Smooth muscle cell (in vitro differentiated cells): ENCODE data around the gene CPEB3. TPM values are rescaled to one million over a fixed set of nuclear protein-coding genes. Genes with fewer than 3 reads are reported as not detected.
A peak's percentile ranks its signal among the peaks of the same experiment; 100 is the strongest.

Experiments used
- DNase-seq: peaks from one replicate; lab custom pipeline; 2025; ENCODE audit not compliant: unreplicated experiment; lab: John Stamatoyannopoulos, UW
- H2AFZ ChIP-seq: fragments of 200-600 bp; sonication (generic); 2 replicates; pipeline ENCODE4 v1.6.0; 2016; ENCODE audit warnings: antibody characterized with exemption, low read depth, mild to moderate bottlenecking
- H3F3A ChIP-seq: fragments of 200-600 bp; sonication (generic); 2 replicates; pipeline ENCODE4 v1.6.0; 2017; ENCODE audit warnings: antibody characterized with exemption, low read depth
- H3K27ac ChIP-seq: fragments of 200-600 bp; sonication (generic); 2 replicates; pipeline ENCODE4 v1.5.1; 2016; ENCODE audit warnings: low read depth, mild to moderate bottlenecking
- H3K27me3 ChIP-seq: fragments of 200-600 bp; sonication (generic); 2 replicates; pipeline ENCODE4 v1.6.1; 2016; ENCODE audit warnings: low read depth, mild to moderate bottlenecking
- H3K36me3 ChIP-seq: fragments of 200-600 bp; sonication (generic); 2 replicates; pipeline ENCODE4 v1.5.1; 2016; ENCODE audit warnings: low read depth
- H3K4me1 ChIP-seq: fragments of 200-600 bp; sonication (generic); 2 replicates; pipeline ENCODE4 v1.5.1; 2016; ENCODE audit warnings: low read depth
- H3K4me2 ChIP-seq: fragments of 200-600 bp; sonication (generic); 2 replicates; pipeline ENCODE4 v1.6.0; 2016; ENCODE audit warnings: mild to moderate bottlenecking
- H3K4me3 ChIP-seq: fragments of 200-600 bp; sonication (generic); 2 replicates; pipeline ENCODE4 v1.5.1; 2016; ENCODE audit warnings: mild to moderate bottlenecking
- H3K79me2 ChIP-seq: fragments of 200-600 bp; sonication (generic); 2 replicates; pipeline ENCODE4 v1.6.0; 2016; ENCODE audit warnings: low read depth, mild to moderate bottlenecking
- H3K9ac ChIP-seq: fragments of 200-600 bp; sonication (generic); 2 replicates; pipeline ENCODE4 v1.6.0; 2016; ENCODE audit warnings: low read depth
- H3K9me3 ChIP-seq: fragments of 200-600 bp; sonication (generic); replicated peaks from 2 replicates; pipeline ENCODE4 v1.5.1; 2016; ENCODE audit warnings: low read depth
- H4K20me1 ChIP-seq: fragments of 200-600 bp; sonication (generic); 2 replicates; pipeline ENCODE4 v1.6.0; 2016; ENCODE audit warnings: low read depth
- WGBS: methylation state at CpG from one replicate; pipeline ENCODE4 v1.1.7; 2016; ENCODE audit warnings: low lambda C conversion rate; 5-methylcytosine and 5-hydroxymethylcytosine counted together
- polyA plus RNA-seq: library from polyadenylated mRNA; unstranded; fragments of >200 nt; fragmentation: Nextera tagmentation; extraction: Ambion mirVana; gene quantifications from 2 replicates; pipeline ENCODE4 v1.2.1, GENCODE V29; 2016
- total RNA-seq: library from RNA; depleted of rRNA; stranded (reverse); fragments of >200 nt; gene quantifications from 2 replicates; pipeline ENCODE4 v1.2.3, GENCODE V29; 2014
- TF ChIP-seq, protein P1 (sequence below): fragments of 200-600 bp; sonication (generic); IDR thresholded peaks from 2 replicates; pipeline ENCODE4 v1.5.1; 2017; ENCODE audit warnings: borderline replicate concordance, mild to moderate bottlenecking, antibody characterized with exemption; ENCODE audit not compliant: insufficient read depth, poor library complexity, severe bottlenecking

The CPEB3 gene
- total and polyA plus RNA-seq, 2 experiments from 2014 or later: 0.67 to 1.1 TPM

DNA sequence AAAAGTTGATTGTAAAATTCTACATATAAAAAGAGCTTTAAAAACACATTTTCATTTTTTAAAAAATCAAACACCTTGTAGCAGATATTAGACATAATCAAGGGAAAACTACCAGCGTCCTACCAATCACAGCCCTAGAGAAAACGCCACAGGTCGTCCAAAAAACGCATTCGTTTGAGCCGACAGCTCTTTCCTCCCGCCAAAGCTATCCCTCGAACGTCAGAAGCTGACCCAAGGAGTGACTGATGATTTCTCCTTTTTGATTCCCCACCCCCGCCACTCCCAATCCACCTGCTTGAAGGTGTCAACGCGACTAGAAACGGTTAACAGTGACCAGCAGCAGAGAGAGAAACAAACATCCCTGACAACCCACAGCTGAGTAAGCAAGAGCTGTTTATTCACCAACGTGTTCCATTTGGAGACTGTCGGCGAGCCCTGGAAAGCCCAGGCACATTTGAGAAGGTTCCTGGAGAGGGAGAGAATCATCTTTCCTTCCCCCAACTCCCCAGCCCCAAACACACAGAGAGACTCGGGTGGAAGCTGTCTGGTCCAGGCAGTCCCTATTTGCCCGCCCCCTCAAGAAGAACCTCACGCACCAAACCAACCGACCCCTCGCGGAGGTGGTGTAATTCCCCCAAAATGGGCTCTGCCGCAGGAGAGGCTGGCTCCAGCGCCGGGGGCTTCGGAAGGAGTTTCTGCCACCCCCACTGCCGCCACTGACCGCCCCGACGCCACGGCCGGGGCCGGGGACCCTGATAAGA, 622 bp downstream of the CPEB3 start:
- Histone ChIP-seq H2AFZ (peak overlapping the region; percentile 84), H3K4me2 (peak overlapping the region; percentile 81), H3K4me3 (peak overlapping the region; percentile 86), H3K4me1 (peaks cover 10% of the 10 kb centered on the region), H4K20me1 (peaks cover 34% of the 10 kb centered on the region), H3K79me2 (peaks cover 46% of the 10 kb centered on the region), H3K27me3 (no peaks in the 10 kb centered on the region), H3K9ac (peak overlapping the region; percentile 97), H3K9me3 (no peaks in the 10 kb centered on the region), H3K27ac (peak overlapping the region; percentile 69), H3F3A (no peaks in the 10 kb centered on the region), H3K36me3 (no peaks in the 10 kb centered on the region)
- DNase-seq: no peak
- WGBS: 2% methylated on average over 33 of the region's 33 CpGs
- TF ChIP-seq, protein P1, sequence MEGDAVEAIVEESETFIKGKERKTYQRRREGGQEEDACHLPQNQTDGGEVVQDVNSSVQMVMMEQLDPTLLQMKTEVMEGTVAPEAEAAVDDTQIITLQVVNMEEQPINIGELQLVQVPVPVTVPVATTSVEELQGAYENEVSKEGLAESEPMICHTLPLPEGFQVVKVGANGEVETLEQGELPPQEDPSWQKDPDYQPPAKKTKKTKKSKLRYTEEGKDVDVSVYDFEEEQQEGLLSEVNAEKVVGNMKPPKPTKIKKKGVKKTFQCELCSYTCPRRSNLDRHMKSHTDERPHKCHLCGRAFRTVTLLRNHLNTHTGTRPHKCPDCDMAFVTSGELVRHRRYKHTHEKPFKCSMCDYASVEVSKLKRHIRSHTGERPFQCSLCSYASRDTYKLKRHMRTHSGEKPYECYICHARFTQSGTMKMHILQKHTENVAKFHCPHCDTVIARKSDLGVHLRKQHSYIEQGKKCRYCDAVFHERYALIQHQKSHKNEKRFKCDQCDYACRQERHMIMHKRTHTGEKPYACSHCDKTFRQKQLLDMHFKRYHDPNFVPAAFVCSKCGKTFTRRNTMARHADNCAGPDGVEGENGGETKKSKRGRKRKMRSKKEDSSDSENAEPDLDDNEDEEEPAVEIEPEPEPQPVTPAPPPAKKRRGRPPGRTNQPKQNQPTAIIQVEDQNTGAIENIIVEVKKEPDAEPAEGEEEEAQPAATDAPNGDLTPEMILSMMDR: no peak

DNA sequence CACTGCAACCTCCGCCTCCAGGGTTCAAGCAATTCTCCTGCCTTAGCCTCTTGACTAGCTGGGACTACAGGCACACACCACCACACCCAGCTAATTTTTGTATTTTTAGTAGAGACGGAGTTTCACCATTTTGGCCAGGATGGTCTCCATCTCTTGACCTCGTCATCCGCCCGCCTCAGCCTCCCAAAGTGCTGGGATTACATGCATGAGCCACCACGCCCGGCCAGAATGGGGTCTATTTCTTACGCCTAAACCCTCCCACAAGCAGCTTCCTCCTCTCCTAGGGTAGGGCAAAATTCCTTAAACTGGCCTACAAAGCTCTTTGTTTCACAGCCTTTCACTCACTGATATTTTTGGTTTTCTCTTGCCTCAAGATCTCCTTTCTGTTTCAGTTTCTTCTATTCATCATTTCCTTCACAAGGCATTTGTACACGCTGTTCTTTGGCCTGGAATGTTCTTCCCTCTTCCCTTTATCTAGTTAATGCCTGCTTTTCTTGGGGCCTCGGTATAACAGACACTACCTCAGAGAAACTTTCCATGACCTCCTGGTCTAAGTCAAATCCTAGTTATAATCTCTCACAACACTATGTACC, 6.7 kb downstream of the CPEB3 start:
- Histone ChIP-seq H4K20me1 (no peaks in the 10 kb centered on the region), H3K79me2 (peaks cover 4% of the 10 kb centered on the region), H3K27ac (no peak overlapping the region), H3K36me3 (no peaks in the 10 kb centered on the region), H3K4me2 (no peak overlapping the region), H3K27me3 (no peaks in the 10 kb centered on the region), H3K9ac (no peak overlapping the region), H3K9me3 (no peaks in the 10 kb centered on the region), H2AFZ (no peak overlapping the region), H3F3A (no peaks in the 10 kb centered on the region), H3K4me1 (no peaks in the 10 kb centered on the region), H3K4me3 (no peak overlapping the region)
- DNase-seq: no peak
- WGBS: 90% methylated on average over 10 of the region's 10 CpGs
- TF ChIP-seq, protein P1: no peak

DNA sequence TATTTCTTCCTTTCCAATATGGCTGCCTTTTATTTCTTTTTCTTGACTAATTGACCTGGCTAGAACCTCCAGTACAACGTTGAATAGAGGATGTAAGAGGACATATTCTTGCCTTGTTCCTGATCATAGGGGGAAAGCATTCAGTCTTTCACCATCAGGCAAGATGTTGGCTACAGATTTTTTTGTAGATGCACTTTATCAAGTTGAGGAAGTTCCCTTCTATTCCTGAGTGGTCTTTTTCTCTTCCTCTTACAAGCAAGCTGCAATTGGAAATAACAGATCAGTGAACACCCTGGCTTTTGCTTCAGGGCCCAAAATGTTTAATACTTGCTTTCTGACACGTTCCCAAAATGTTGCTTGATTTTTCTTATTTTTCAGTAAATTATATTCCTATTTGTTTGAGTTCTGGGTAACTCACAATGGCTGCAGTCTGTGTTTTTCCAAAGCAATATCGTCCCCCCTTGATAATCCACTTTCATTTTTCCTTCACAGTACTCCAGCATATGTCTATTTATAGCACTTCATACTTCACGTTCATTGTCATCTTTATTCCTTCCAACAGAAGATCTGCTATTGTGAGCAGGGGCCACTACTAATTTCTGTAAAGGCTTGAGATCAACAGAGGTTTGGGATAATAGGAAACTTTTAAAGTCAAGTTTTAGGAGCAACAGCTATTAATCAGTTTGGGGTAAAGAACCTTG, 11.7 kb downstream of the CPEB3 start:
- no peak overlapping the region for H3K4me3 ChIP-seq
- H3K4me1 ChIP-seq: no peaks in the 10 kb centered on the region
- no peaks in the 10 kb centered on the region for H3K36me3 ChIP-seq
- H3K27me3 ChIP-seq: no peaks in the 10 kb centered on the region
- H3K27ac ChIP-seq: no peak overlapping the region
- no peaks in the 10 kb centered on the region for H3F3A ChIP-seq
- no peaks in the 10 kb centered on the region for H3K79me2 ChIP-seq
- H4K20me1 ChIP-seq: no peaks in the 10 kb centered on the region
- no peak overlapping the region for H2AFZ ChIP-seq
- DNase-seq: no peak
- TF ChIP-seq, protein P1: no peak
- no peak overlapping the region for H3K9ac ChIP-seq
- no peaks in the 10 kb centered on the region for H3K9me3 ChIP-seq
- no peak overlapping the region for H3K4me2 ChIP-seq
- 94% methylated on average over 4 of the region's 4 CpGs for WGBS
